Non-pigmented ciliary epithelial cell (primary cell): ENCODE results near the gene RPL35.
"Not testable (repeated sequence)": the region's sequence is repeated elsewhere in the genome, so short reads cannot be mapped to it uniquely, and the experiment has no call there.

Experiments used
- DNase-seq: peaks from one replicate; pipeline ENCODE4 v3.0.0-alpha.2; 2010; ENCODE audit warnings: low read depth

Gene RPL35

GRCh38 chr9:124852121-124852828 lies 9.5 kb downstream of the RPL35 start:
- no peak for DNase-seq

DNA sequence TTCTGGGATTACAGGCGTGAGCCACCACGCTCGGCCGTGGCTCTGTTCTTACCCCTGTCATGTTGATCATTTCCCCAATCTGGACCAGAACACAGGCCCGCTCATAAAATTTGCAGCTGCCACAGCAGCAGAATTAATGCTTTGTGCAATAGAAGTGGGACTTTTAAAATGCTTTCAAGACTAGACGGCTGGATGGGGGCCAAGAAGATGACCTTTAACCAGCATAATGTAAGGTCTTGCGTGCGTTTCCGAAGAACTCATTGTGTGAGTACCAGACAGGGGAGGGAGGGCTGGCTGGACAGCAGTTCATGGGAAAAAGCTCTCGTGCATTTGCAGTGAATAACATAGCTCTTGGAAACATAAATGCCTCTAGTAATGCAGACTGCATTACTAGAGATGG lies 12.0 kb downstream of the RPL35 start:
- DNase-seq: no peak

- DNase-seq: no peak
These were observed 14.8 kb downstream of the RPL35 start for GRCh38 chr9:124846969-124847368.

- not testable (repeated sequence) for DNase-seq
These were observed 15.3 kb downstream of the RPL35 start for GRCh38 chr9:124846467-124846866.

- no peak for DNase-seq
These were observed 17.5 kb downstream of the RPL35 start for GRCh38 chr9:124844291-124844690.

GRCh38 chr9:124843456-124844034 lies 18.2 kb downstream of the RPL35 start:
- DNase-seq: no peak

- no peak for DNase-seq
These were observed 20.5 kb downstream of the RPL35 start for GRCh38 chr9:124841075-124841821.

GRCh38 chr9:124840300-124840833 lies 21.4 kb downstream of the RPL35 start:
- DNase-seq: no peak

GRCh38 chr9:124839612-124840299 lies 22.0 kb downstream of the RPL35 start:
- no peak for DNase-seq

DNA sequence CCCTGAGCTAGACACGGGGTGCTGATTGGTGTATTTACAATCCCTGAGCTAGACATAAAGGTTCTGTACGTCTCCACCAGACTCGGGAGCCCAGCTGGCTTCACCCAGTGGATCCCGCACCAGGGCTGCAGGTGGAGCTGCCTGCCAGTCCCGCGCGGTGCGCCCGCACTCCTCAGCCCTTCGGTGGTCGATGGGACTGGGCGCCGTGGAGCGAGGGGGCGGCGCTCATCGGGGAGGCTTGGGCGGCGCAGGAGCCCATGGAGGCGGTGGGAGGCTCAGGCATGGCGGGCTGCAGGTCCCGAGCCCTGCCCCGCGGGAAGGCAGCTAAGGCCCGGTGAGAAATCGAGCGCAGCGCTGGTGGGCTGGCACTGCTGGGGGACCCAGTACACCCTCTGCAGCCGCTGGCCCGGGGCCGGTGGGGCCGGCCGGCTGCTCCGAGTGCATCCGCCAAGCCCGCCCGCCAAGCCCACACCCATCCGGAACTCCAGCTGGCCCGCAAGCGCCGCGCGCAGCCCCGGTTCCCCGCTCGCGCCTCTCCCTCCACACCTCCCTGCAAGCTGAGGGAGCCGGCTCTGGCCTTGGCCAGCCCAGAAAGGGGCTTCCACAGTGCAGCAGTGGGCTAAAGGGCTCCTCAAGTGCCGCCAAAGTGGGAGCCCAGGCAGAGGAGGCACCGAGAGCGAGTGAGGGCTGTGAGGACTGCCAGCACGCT lies 23.0 kb downstream of the RPL35 start:
- DNase-seq: not testable (repeated sequence)

DNA sequence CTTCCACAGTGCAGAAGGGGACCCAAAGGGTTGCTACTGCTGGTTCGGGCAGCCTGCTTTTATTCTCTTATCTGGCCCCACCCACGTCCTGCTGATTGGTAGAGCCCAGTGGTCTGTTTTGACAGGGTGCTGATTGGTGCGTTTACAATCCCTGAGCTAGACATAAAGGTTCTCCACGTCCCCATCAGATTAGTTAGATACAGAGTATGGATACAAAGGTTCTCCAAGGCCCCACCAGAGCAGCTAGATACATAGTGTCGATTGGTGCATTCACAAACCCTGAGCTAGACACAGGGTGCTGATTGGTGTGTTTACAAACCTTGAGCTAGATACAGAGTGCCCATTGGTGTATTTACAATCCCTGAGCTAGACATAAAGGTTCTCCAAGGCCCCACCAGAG lies 23.6 kb downstream of the RPL35 start:
- DNase-seq: not testable (repeated sequence)

GRCh38 chr9:124835026-124835557 lies 26.7 kb downstream of the RPL35 start:
- DNase-seq: peak; percentile 53

- DNase-seq: no peak
These were observed 27.2 kb downstream of the RPL35 start for GRCh38 chr9:124834591-124834990.

- no peak for DNase-seq
These were observed 30.0 kb downstream of the RPL35 start for GRCh38 chr9:124831642-124832364.

DNA sequence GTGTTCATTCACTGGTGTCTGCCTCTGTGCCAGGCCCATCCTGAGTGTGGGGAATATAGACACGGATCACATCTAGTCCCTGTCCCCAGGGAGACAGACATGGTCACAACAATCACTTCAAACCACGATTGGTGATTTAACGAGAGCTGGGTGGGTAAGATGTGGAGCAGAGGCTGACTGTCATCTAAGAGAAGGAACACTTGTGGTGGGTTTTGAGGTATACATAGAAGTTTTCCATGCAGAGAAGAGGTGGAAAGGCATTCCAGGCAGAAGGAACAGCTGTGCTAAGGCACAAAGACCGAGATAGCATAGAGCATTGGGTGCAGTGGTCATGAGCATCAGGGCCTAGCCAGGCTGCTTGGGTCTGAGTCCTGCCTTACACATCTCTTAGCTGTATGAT lies 31.2 kb downstream of the RPL35 start:
- DNase-seq: no peak

- no peak for DNase-seq
These were observed 32.5 kb downstream of the RPL35 start for GRCh38 chr9:124829334-124829669.

- no peak for DNase-seq
These were observed 33.0 kb downstream of the RPL35 start for GRCh38 chr9:124828489-124829333.

GRCh38 chr9:124820698-124821623 lies 40.8 kb downstream of the RPL35 start:
- DNase-seq: no peak
